ENCODE data around the gene CHRNA7. TPM values are rescaled to one million over a fixed set of nuclear protein-coding genes. Genes with fewer than 3 reads are reported as not detected.

The CHRNA7 gene
- total and polyA plus RNA-seq, 5 donors, result 1.2 to 2.9 (median 1.8) TPM

DNA sequence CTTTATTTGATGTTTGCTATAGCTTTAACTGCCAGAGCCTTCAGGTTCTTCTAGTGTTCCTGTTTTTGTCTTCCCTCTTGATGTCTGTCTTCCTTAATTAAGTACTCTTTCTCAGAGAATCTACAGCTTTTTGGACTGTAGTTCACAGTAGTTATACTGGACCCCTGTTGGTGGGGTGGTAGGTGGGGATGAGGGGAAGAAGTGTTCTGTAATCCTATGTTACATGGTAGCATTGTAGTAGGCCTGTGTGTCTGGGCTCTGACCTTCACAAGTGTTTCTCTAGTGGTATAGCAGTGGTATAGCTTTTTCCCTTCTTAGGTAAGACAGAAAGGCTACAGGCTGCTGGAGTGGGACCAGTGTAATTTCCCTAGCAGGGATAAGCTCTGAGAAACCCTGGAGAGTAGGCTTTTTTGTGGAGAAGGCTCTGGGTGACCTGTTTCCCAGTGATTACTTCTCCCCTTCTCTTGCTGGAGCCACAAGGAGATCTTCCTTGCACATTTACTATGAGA, 59.6 kb downstream of the CHRNA7 start:
- Histone ChIP-seq H3K27ac (ENCODE audit: low read length) (no peak overlapping the region), H3K9me3 (ENCODE audit: control insufficient read depth, low read length) (no peaks in the 10 kb centered on the region), H3K27me3 (ENCODE audit: control insufficient read depth, insufficient read depth) (no peaks in the 10 kb centered on the region), H3K4me1 (ENCODE audit: control insufficient read depth, insufficient read depth, low read length) (no peaks in the 10 kb centered on the region), H3K4me3 (ENCODE audit: low read length) (no peak overlapping the region)
- ATAC-seq (no peak), DNase-seq (no peak)
- intact Hi-C loops (cut with DNase I), result no loop called here

DNA sequence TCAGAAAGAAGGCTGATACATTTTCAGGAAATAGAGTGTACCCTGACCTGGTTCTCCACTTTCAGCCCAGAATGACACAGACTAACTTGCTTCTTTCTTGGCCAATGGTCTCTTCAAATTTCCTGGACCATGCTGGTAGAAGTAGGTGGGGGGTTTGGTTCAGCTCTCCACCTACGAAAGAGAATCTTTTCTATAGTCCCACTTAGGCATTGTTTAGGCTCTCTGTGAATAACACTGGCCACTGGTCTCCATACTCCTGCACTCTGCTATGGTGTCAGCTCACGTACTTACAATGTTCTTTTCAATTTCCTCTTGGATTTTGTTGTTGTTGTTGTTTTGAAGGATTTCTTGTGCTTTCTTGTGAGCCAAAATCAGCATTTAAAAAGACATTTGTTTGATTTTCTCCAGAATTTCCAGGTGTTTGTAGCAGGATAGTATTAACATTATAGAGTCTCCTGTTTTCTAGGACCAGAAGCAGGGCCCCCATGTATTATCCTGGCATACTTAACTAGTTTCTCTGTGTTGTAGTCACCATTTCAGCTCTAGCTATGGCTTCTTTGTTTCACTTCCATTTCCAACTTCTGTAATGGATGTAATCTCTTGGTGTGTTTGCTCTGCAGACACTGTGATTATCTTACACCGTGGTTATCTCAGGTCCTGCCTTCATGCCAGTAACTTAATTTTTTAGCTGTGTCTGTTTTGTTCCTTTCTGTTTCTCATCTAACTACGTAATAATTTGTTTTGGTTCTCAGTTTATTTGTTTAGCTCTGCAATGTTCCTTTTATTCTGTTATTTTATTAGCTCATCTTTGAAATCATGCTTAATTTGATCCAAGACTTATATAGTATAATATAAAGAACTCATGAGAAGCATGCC, 61.4 kb downstream of the CHRNA7 start:
- intact Hi-C loops (cut with DNase I), result no loop called here
- Histone ChIP-seq H3K27me3 (ENCODE audit: control insufficient read depth, insufficient read depth) (no peaks in the 10 kb centered on the region), H3K9me3 (ENCODE audit: control insufficient read depth, low read length) (no peaks in the 10 kb centered on the region), H3K4me3 (ENCODE audit: low read length) (no peak overlapping the region), H3K27ac (ENCODE audit: low read length) (no peak overlapping the region), H3K4me1 (ENCODE audit: control insufficient read depth, insufficient read depth, low read length) (no peaks in the 10 kb centered on the region)
- no peak for ATAC-seq
- 44% methylated on average over 4 of the region's 4 CpGs for WGBS
- DNase-seq, result no peak

DNA sequence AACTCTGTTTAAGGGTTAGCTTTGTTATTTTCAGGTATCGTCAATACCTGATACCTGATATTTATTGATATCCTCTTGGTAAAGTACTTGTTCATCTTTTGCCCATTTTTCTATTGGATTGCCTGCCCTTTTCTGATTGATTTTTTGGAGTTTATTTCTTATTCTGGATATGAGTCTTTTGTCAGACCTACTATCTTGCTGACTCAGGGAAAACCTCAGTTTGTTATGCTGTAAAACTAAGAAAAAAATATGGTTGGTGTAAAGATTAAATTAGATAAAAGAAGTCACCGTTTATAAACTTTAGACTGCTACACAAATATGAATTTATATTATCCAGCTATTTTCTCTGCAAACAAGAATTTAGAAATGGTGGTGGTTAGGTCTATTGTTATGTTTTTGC, 65.9 kb downstream of the CHRNA7 start:
- intact Hi-C loops (cut with DNase I), result no loop called here
- no peaks in the 10 kb centered on the region for H3K9me3 ChIP-seq (ENCODE audit: control insufficient read depth, low read length)

DNA sequence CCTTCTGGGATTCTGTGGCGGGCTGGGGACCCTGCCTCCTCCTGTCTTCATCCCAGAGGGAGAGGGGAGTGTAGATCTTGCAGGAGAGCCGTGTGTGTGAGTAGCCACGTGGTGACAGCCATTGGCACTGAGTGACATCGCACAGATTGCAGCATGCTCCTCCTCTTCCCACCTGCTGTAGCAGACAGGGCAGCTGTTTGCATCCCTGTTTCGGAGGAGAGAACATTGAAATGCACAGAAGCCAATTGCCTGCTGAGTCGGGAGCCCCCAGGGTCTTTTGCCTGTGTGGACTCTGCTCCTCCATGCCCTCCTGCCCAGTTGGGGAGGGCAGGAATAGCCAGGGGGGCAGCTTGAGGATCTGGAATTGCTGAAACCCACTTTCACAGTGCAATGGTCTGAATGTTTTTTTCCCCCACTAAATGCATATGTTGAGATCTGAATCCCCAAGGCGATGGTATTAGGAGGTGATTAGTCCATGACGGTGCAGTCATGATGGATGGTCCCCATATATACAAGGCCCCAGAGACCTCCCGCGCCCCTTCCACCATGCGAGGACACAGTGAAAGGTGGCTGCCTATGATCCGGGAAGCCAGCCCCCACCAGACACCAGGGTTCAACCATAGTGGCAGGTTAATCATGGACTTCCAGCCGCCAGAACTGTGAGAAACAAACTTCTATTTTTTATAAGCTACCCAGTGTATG, 66.8 kb downstream of the CHRNA7 start:
- H3K4me1 ChIP-seq (ENCODE audit: control insufficient read depth, insufficient read depth, low read length), result no peaks in the 10 kb centered on the region
- no peak for ATAC-seq
- DNase-seq, result peak in 1 of 3 donors; percentile 12
- no peak overlapping the region for H3K27ac ChIP-seq (ENCODE audit: low read length)
- no peak overlapping the region for H3K4me3 ChIP-seq (ENCODE audit: low read length)
- 67% methylated on average over 13 of the region's 13 CpGs for WGBS
- H3K9me3 ChIP-seq (ENCODE audit: control insufficient read depth, low read length), result no peaks in the 10 kb centered on the region
- intact Hi-C loops (cut with DNase I), result no loop called here
- H3K27me3 ChIP-seq (ENCODE audit: control insufficient read depth, insufficient read depth), result no peaks in the 10 kb centered on the region

More for the DNA sequence above, 65.9 kb downstream of the CHRNA7 start:
- DNase-seq (no peak), ATAC-seq (no peak)
- no peak overlapping the region for H3K27ac ChIP-seq (ENCODE audit: low read length)
- no peaks in the 10 kb centered on the region for H3K4me1 ChIP-seq (ENCODE audit: control insufficient read depth, insufficient read depth, low read length)
- no peaks in the 10 kb centered on the region for H3K27me3 ChIP-seq (ENCODE audit: control insufficient read depth, insufficient read depth)
- no peak overlapping the region for H3K4me3 ChIP-seq (ENCODE audit: low read length)
- WGBS, result 76% methylated on average over 2 of the region's 2 CpGs

DNA sequence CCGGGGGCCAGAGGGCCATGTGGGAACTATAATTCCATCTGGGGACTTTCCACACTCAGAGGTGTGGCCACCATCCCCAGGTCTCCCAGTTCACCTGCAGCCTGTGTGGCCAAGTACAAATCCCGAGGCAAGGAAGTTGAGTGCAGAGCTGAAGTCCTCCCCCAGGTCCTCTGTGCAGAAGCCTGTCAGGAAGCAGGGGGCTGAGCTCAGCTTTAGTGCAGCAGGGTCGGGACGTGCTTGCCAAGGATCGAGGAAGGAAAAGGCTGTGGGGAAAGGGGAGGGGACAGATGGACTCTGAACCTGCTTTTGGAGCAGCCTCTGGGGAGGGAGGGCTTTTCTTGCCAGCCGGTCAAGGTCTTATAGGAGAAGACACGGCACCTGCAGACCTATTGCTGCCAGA, 67.7 kb downstream of the CHRNA7 start:
- ATAC-seq, result no peak
- peak in 1 of 3 donors; percentile 2 for DNase-seq
- Histone ChIP-seq H3K4me3 (ENCODE audit: low read length) (no peak overlapping the region), H3K9me3 (ENCODE audit: control insufficient read depth, low read length) (no peaks in the 10 kb centered on the region), H3K27ac (ENCODE audit: low read length) (no peak overlapping the region), H3K4me1 (ENCODE audit: control insufficient read depth, insufficient read depth, low read length) (no peaks in the 10 kb centered on the region), H3K27me3 (ENCODE audit: control insufficient read depth, insufficient read depth) (no peaks in the 10 kb centered on the region)
- WGBS, result 31% methylated on average over 7 of the region's 7 CpGs
- intact Hi-C loops (cut with DNase I), result no loop called here

DNA sequence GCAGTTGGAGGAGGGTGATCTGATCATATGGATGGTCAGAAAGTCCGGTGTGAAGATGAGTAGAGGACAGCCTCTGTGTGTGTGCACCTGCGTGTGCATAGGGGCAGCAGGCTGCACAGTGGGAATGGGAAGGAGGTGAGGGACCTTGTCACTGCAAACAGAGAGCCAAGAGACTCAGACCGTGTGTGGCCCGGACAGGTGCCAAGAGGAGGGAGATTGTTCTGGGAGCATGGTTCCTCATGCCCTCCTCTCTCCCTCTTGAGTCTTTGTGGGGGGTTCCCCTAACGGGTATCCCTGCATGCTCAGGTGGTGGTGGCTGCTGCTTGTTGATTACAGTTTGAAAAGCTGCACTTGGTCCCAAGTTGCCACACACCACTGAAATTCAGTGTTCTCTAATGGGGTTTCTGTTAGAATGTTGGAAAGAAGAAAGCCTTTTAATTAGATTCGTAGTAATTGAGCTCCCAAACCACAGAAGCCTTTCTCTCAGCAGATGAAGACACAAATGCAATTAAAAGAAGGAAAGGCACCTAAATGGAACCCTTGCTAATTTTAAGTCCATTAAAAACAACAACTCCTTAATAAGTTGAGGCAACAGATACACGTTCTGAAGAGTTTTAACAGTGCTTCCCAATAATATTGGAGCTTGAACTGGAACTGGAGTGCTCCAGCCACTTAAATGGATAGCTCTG, 68.9 kb downstream of the CHRNA7 start:
- ATAC-seq (no peak), DNase-seq (no peak)
- Histone ChIP-seq H3K4me1 (ENCODE audit: control insufficient read depth, insufficient read depth, low read length) (no peaks in the 10 kb centered on the region), H3K27ac (ENCODE audit: low read length) (no peak overlapping the region), H3K4me3 (ENCODE audit: low read length) (no peak overlapping the region), H3K9me3 (ENCODE audit: control insufficient read depth, low read length) (no peaks in the 10 kb centered on the region), H3K27me3 (ENCODE audit: control insufficient read depth, insufficient read depth) (no peaks in the 10 kb centered on the region)
- intact Hi-C loops (cut with DNase I), result no loop called here
- 71% methylated on average over 7 of the region's 7 CpGs for WGBS

DNA sequence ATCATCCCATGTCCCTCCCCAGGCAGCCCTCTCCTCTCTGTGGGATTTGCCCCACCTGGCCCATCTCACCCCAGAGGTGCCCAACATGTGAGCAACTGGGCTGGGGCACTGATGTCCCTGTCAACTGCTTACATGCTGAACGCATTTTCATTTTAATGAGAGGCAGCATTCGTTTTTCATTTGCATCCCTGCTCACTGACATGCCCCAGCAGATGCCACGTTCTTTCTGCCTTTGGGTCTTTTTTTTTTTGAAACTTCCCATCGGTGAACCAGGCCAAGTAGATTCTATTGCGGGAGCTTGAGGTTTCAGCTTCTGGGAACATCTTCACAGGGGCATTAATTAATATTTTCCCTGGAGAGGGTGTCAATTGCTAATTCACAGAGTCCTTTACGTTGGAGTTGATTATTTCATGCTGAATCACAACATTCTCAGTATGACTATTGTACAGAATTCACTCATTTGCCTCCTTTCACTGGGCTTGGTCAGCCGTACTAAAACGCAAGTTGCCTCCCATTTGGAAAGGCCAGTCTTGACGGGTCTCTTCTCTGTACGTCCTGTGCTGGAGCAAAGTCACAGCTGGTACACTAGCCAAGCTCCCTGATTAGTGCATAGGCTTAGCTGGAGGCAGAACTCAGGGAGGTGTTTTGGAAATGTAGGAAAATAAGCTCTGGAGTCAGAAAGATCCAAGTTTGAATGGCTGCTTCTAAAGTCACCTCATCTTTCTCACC, 69.8 kb downstream of the CHRNA7 start:
- intact Hi-C loops (cut with DNase I), result no loop called here
- peak overlapping the region; percentile 9 for H3K27ac ChIP-seq (ENCODE audit: low read length)
- H3K9me3 ChIP-seq (ENCODE audit: control insufficient read depth, low read length), result no peaks in the 10 kb centered on the region
- H3K4me1 ChIP-seq (ENCODE audit: control insufficient read depth, insufficient read depth, low read length), result no peaks in the 10 kb centered on the region
- peak in 1 of 2 donors; percentile 56 for ATAC-seq
- WGBS, result 70% methylated on average over 10 of the region's 10 CpGs
- peak in 1 of 3 donors; percentile 13 for DNase-seq
- no peak overlapping the region for H3K4me3 ChIP-seq (ENCODE audit: low read length)
- H3K27me3 ChIP-seq (ENCODE audit: control insufficient read depth, insufficient read depth), result no peaks in the 10 kb centered on the region

DNA sequence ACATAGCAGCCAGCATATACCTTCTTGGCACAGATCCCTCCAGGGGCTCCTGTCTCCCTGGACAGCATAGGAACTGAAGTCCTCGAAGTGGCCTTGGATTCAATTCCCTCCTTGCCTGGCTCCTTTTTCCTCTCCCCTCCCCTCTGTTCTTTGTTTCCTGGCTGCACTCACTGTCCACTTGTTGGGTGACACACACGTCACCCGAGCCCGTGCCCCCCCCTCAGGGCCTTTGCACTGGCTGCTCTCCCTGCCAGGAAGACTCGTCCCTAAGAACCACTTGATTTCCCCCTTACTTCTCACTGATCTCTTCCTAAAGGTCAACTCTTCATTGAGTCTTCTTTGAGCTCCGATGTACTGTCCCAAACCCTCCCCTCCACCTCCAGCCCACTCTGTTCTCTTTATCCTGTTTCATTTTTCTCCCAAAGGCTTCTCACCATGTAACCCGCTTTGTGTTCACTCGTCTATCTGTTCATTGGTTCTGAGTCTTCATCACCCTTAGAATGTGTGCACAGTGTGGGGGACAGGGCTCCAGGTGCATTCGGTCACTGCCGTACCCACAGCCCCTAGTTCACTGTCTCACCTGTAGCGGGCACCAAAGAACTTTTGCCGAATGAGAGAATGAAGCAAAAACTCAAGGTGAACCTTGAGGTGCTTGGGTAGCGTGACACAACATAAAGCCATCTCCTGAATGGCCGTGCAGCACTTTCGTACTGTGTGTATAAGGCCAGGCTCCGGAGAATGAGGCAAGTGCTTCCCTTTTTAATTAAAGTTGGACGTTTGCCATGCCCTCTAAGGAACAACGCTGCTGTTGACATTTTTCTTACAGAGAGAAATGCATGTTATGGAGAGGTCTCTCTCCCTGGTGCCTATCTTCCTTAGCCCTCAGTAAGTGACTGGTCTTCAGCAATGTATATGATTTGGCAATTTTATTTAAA, 74.0 kb downstream of the CHRNA7 start:
- DNase-seq (peak in 2 of 3 donors; percentile 54 to 60), ATAC-seq (peak; percentile 42 to 70)
- H3K4me1 ChIP-seq (ENCODE audit: control insufficient read depth, insufficient read depth, low read length), result no peaks in the 10 kb centered on the region
- no peaks in the 10 kb centered on the region for H3K27me3 ChIP-seq (ENCODE audit: control insufficient read depth, insufficient read depth)
- H3K4me3 ChIP-seq (ENCODE audit: low read length), result no peak overlapping the region
- no peak overlapping the region for H3K27ac ChIP-seq (ENCODE audit: low read length)
- WGBS, result 68% methylated on average over 18 of the region's 18 CpGs
- intact Hi-C loops (cut with DNase I), result no loop called here
- no peaks in the 10 kb centered on the region for H3K9me3 ChIP-seq (ENCODE audit: control insufficient read depth, low read length)

DNA sequence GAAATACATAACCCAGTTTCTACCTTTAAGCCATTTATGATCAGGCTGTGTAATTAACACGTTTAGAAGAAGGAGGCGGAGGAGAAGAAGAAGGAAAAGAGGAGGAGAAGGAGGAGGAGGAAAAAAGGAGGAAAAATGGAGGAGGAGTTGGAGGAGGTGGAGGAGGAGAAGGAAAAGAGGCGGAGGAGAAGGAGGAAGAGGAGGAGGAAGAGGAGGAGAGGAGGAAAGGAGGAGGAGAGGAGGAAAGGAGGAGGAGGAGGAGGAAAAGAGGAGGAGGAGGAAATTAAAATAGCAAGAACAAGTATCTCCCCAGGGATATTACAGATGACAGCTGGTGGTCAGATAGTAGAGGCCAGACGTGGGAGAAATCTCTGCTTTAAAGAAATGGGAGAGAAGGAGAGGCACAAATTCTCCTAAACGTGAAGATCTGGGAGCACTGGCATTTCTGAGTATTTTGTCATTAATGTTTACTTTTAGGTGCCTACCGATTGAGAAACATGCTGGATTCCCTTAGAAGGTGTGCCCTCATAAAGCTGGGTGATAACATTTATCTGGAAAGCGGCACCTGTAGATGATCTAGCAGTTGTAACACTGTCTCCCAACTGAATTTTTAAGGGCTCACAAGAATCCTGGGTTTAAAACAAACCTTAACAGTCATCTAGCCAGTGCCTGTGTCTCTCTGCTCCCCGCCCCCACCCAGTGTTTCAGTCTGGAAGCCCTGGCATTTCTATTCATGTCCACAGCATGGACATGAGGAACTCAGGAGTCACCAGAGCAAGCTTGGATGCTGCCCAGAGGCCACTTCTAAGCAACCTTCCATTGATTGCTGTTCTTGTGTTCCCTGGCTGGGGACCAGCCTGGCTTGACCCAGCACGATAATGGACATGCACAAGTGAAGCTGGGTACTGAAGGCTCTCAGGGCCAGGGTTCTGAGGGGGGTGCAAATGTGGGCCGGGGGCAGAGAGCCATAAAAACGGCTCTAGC, 75.2 kb downstream of the CHRNA7 start:
- intact Hi-C loops (cut with DNase I), result no loop called here
- DNase-seq (peak; percentile 35 to 88 (median 79)), ATAC-seq (peak; percentile 71 to 85)
- WGBS, result 46% methylated on average over 11 of the region's 11 CpGs
- Histone ChIP-seq H3K4me3 (ENCODE audit: low read length) (no peak overlapping the region), H3K27ac (ENCODE audit: low read length) (no peak overlapping the region), H3K4me1 (ENCODE audit: control insufficient read depth, insufficient read depth, low read length) (no peaks in the 10 kb centered on the region), H3K9me3 (ENCODE audit: control insufficient read depth, low read length) (no peaks in the 10 kb centered on the region), H3K27me3 (ENCODE audit: control insufficient read depth, insufficient read depth) (no peaks in the 10 kb centered on the region)

Data from right cardiac atrium (tissue), 5 donors.